Neural crest cell (in vitro differentiated cells): ENCODE results near the gene CPPED1. TPM values are rescaled to one million over a fixed set of nuclear protein-coding genes. Genes with fewer than 3 reads are reported as not detected.

Source experiments
- DNase-seq: peaks from one replicate; pipeline ENCODE4 v3.0.0; 2021; ENCODE audit warnings: low read depth, mixed read lengths, low spot score
- H3K27ac Mint-ChIP-seq: one replicate; pipeline ENCODE4 v1.8.0; 2021; ENCODE audit warnings: mild to moderate bottlenecking, mixed read lengths; ENCODE audit not compliant: unreplicated experiment
- H3K27me3 Mint-ChIP-seq: 2 replicates; pipeline ENCODE4 v1.8.0; 2021; ENCODE audit warnings: low read depth, mild to moderate bottlenecking, mixed read lengths
- H3K36me3 Mint-ChIP-seq: 2 replicates; pipeline ENCODE4 v1.8.0; 2021; ENCODE audit warnings: low read depth, mild to moderate bottlenecking, mixed read lengths
- H3K4me1 Mint-ChIP-seq: 2 replicates; pipeline ENCODE4 v1.8.0; 2021; ENCODE audit warnings: mixed read lengths
- H3K4me3 Mint-ChIP-seq: one replicate; pipeline ENCODE4 v1.8.0; 2021; ENCODE audit warnings: mild to moderate bottlenecking, mixed read lengths
- H3K9me3 Mint-ChIP-seq: 2 replicates; pipeline ENCODE4 v1.8.0; 2021; ENCODE audit warnings: mixed read lengths
- total RNA-seq: library from RNA; stranded (reverse); gene quantifications from 2 replicates; pipeline ENCODE4 v1.2.1, GENCODE V29; 2021
- TF ChIP-seq, protein P1 (sequence below): fragments of 200-600 bp; sonication (generic); conservative IDR thresholded peaks from 2 replicates; pipeline ENCODE4 v1.5.0; 2021; ENCODE audit warnings: antibody characterized with exemption, mild to moderate bottlenecking

CPPED1 gene
- total RNA-seq, 1 donor from 2014 or later, result 6.9 TPM

DNA sequence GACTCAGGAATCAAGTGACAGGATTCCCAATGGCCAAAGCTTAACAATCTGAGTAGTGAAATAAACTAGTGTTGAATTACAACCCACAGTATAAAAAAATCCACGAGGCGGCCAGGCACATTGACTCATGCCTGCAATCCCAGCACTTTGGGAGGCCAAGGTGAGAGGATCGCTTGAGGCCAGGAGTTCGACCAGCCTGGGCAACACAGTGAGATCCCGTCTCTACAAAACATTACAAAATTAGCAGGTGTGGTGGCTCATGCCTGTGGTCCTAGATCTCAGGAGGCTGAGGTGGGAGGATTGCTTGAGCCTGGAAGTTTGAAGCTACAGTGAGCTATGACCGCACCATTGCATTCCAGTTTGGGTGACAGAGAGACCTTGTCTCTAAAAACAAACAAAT lies 133.8 kb downstream of the CPPED1 start:
- H3K27ac Mint-ChIP-seq, result no peak overlapping the region
- no peak overlapping the region for H3K4me3 Mint-ChIP-seq
- H3K36me3 Mint-ChIP-seq, result peaks cover 13% of the 10 kb centered on the region
- peaks cover 20% of the 10 kb centered on the region for H3K9me3 Mint-ChIP-seq
- no peaks in the 10 kb centered on the region for H3K27me3 Mint-ChIP-seq
- TF ChIP-seq, protein P1, sequence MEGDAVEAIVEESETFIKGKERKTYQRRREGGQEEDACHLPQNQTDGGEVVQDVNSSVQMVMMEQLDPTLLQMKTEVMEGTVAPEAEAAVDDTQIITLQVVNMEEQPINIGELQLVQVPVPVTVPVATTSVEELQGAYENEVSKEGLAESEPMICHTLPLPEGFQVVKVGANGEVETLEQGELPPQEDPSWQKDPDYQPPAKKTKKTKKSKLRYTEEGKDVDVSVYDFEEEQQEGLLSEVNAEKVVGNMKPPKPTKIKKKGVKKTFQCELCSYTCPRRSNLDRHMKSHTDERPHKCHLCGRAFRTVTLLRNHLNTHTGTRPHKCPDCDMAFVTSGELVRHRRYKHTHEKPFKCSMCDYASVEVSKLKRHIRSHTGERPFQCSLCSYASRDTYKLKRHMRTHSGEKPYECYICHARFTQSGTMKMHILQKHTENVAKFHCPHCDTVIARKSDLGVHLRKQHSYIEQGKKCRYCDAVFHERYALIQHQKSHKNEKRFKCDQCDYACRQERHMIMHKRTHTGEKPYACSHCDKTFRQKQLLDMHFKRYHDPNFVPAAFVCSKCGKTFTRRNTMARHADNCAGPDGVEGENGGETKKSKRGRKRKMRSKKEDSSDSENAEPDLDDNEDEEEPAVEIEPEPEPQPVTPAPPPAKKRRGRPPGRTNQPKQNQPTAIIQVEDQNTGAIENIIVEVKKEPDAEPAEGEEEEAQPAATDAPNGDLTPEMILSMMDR, result no peak
- no peak for DNase-seq
- H3K4me1 Mint-ChIP-seq, result no peaks in the 10 kb centered on the region

DNA sequence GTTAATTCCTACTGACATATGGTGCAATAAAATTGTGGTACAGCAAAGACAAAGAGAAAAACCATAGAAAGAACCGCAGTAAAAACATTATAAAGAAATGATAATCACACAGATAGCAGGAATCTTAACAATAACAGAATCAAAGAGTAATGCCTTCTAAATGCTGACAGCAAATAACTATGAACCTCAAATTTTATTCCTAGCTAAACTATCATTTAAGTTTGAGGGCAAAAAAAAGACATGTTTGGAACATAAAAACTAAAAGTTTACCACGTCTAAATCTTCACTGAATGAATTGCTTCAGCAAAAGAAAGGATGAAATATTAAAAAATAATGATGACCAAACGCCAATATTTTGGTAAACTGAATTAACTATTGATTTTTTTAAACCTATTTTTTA lies 135.8 kb downstream of the CPPED1 start:
- Mint-ChIP-seq H3K36me3 (peaks cover 15% of the 10 kb centered on the region), H3K9me3 (peaks cover 20% of the 10 kb centered on the region), H3K27me3 (no peaks in the 10 kb centered on the region), H3K4me3 (no peak overlapping the region), H3K4me1 (no peaks in the 10 kb centered on the region), H3K27ac (no peak overlapping the region)
- TF ChIP-seq, protein P1, result no peak
- no peak for DNase-seq

DNA sequence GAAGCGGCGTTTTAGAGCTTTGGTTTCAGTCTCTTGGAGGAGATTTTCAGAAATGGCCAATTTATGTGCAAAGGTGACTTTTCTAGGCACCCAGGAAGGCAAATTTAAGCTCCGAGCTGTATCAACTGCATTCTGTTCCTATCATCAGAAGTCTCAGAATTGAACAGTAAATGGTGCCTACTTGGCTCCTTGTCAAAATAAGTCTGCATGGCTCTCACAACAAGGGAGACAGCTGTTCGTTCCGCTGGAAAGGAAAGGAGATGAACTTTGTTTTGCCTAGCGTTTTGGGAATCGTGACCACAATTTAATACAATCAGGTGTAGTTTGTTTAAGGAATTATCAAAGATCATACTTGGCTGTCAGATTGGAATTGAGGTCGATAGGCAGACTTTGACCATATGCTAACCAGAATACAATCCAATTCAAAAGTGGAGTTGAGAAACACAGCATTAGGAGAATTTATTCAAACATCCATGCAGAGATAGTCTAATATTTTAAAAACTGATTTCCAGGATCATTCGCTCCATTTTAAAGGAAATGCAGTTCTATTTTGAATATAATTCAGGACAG lies 139.4 kb downstream of the CPPED1 start:
- Mint-ChIP-seq H3K4me1 (no peaks in the 10 kb centered on the region), H3K36me3 (peaks cover 20% of the 10 kb centered on the region), H3K4me3 (no peak overlapping the region), H3K27ac (no peak overlapping the region), H3K27me3 (no peaks in the 10 kb centered on the region), H3K9me3 (peaks cover 20% of the 10 kb centered on the region)
- TF ChIP-seq, protein P1, result no peak
- DNase-seq, result no peak

DNA sequence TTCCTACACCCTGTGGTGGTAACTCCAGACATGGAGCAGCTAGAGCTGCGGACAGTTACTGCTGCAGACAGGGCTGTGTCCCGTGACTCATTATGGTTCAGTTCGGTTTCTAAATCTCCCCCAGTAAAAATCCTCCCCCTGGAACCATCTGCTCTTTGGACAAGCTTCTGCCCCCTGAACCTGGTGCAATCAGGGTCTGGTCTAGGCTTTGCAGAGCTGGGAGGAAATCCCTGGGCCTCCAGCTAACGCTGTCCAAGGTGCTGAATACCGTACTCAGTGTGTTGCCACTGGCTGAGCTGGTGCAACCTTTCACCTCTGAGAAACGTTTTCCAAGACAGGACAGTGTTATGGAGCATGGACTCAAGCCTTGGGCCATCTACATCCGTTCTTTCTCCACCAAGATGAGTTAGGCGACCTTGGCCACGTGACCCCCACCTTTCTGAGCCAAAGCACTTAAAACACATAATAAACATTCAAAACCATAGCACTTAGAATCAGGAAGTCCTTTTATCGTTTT lies 142.0 kb downstream of the CPPED1 start:
- H3K27me3 Mint-ChIP-seq, result no peaks in the 10 kb centered on the region
- H3K36me3 Mint-ChIP-seq, result peaks cover 10% of the 10 kb centered on the region
- TF ChIP-seq, protein P1, result no peak
- no peak overlapping the region for H3K27ac Mint-ChIP-seq
- peaks cover 3% of the 10 kb centered on the region for H3K9me3 Mint-ChIP-seq
- DNase-seq, result peak; percentile 70
- no peak overlapping the region for H3K4me3 Mint-ChIP-seq
- no peaks in the 10 kb centered on the region for H3K4me1 Mint-ChIP-seq

DNA sequence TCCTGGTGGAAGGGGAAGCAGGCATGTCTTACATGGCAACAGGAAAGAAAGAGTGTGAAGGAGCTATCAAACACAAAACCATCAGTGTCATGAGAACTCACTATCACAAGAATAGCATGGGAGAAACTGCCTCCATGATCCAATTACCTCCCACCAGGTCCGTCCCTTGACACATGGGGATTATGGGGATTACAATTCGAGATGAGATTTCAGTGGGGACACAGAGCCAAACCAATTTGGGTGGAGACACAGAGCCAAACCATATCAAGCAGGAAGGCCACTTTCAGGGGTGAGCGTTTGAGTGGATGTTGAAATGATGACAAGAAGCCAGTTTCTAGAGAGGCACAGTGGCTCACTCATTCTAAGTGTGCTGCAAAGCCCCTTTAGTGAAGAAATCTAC lies 143.8 kb downstream of the CPPED1 start:
- no peaks in the 10 kb centered on the region for H3K9me3 Mint-ChIP-seq
- TF ChIP-seq, protein P1, result no peak
- peaks cover 5% of the 10 kb centered on the region for H3K27me3 Mint-ChIP-seq
- no peaks in the 10 kb centered on the region for H3K4me1 Mint-ChIP-seq
- H3K36me3 Mint-ChIP-seq, result peaks cover 10% of the 10 kb centered on the region
- H3K4me3 Mint-ChIP-seq, result no peak overlapping the region
- no peak for DNase-seq
- no peak overlapping the region for H3K27ac Mint-ChIP-seq
